Esophagus squamous epithelium (tissue), 5 donors: Measurements from ENCODE around the gene ERF. TPM values are rescaled to one million over a fixed set of nuclear protein-coding genes. Genes with fewer than 3 reads are reported as not detected.

Experiments
- DNase-seq: peaks from one replicate; lab custom pipeline; 2025; lab: John Stamatoyannopoulos, UW
- H3K27ac ChIP-seq, 4 donors: fragments of 200-600 bp; sonication (generic); one replicate each; pipeline ENCODE4 v1.5.1; 2016 to 2019; ENCODE audit warnings: mild to moderate bottlenecking in 1 of 4
- H3K27me3 ChIP-seq, 4 donors: fragments of 200-600 bp; sonication (generic); 1 replicate in 3 of 4; 2 replicates in 1 of 4; pipeline versions ENCODE4 v1.5.1 to v1.6.0; 2017 to 2021; ENCODE audit warnings: antibody characterized with exemption in 1 of 4
- H3K36me3 ChIP-seq, 3 donors: fragments of 200-600 bp; sonication (generic); one replicate each; pipeline ENCODE4 v1.5.1; 2016 to 2019
- H3K4me1 ChIP-seq, 3 donors: fragments of 200-600 bp; sonication (generic); one replicate each; pipeline ENCODE4 v1.5.1; 2017 to 2019
- H3K4me3 ChIP-seq, 4 donors: fragments of 200-600 bp; sonication (generic); 1 replicate in 3 of 4; 2 replicates in 1 of 4; pipeline ENCODE4 v1.5.1; 2016 to 2019; ENCODE audit warnings: mild to moderate bottlenecking in 2 of 4, moderate library complexity in 1 of 4
- H3K9me3 ChIP-seq, 3 donors: fragments of 200-600 bp; sonication (generic); one replicate each; pipeline ENCODE4 v1.5.1; 2016 to 2019
- POLR2A ChIP-seq, 4 donors: fragments of 450-650 bp; IDR thresholded peaks; one replicate each; pipeline ENCODE4 v1.6.1; 2017; ENCODE audit warnings: antibody characterized with exemption in 4 of 4, mild to moderate bottlenecking in 4 of 4, moderate library complexity in 3 of 4
- WGBS, 2 donors: methylation state at CpG; one replicate each; pipeline ENCODE4 v1.1.5; 2018; 5-methylcytosine and 5-hydroxymethylcytosine counted together
- intact Hi-C: fragments of 100-400 bp; cut with DNase I; formaldehyde crosslinking; loops from one replicate; pipeline ENCODE4 v1.15.0; 2022
- total RNA-seq, 4 donors: library from RNA; depleted of rRNA; stranded (reverse); fragments of >200 nt; gene quantifications; one replicate each; pipeline ENCODE4 v1.1.0, GENCODE V29; 2016
- TF ChIP-seq, protein P1 (sequence below), 6 experiments: fragments of 450-650 bp in 4 of 6; fragments of 200-600 bp in 2 of 6; sonication (generic) in 2 of 6; IDR thresholded peaks; one replicate each; pipeline ENCODE4 v1.5.1; 2016 to 2019; ENCODE audit warnings: antibody characterized with exemption in 6 of 6, mild to moderate bottlenecking in 4 of 6, moderate library complexity in 4 of 6
- donor health status: DM: yes; HTN: yes; CAD: no.

The ERF gene
- total RNA-seq, 4 donors from 2014 or later: 13.3 to 32.5 (median 21.0) TPM

DNA sequence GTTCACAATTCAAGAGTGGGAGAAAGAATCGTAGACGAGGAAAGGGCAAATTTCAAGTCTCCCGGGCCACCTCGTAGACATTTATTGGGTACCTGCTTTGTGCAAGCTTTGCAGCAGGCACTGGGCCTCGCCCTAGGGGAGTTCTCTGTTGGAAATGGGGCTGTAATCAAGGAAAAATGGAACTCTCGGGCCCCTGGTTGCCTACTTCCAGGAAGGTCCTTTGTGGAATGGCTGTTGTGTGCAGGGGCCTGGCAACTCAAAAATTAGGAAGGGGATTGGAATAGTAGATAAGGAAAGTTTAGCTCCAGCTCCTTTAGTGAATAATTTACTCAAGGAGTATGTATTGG lies 34.2 kb downstream of the ERF start:
- intact Hi-C loops: no loop called here
- Histone ChIP-seq H3K4me1 (peaks cover 26 to 66% (median 39%) of the 10 kb centered on the region in 3 donors), H3K36me3 (peaks cover 13 to 28% (median 16%) of the 10 kb centered on the region in 3 donors), H3K27ac (peak overlapping the region; percentile 89 to 99 (median 96)), H3K4me3 (peak overlapping the region; percentile 81 to 95 (median 86)), H3K27me3 (no peaks in the 10 kb centered on the region), H3K9me3 (no peaks in the 10 kb centered on the region)
- no peak for TF ChIP-seq POLR2A (IDR thresholded peaks at IDR 0.05)
- TF ChIP-seq, protein P1, sequence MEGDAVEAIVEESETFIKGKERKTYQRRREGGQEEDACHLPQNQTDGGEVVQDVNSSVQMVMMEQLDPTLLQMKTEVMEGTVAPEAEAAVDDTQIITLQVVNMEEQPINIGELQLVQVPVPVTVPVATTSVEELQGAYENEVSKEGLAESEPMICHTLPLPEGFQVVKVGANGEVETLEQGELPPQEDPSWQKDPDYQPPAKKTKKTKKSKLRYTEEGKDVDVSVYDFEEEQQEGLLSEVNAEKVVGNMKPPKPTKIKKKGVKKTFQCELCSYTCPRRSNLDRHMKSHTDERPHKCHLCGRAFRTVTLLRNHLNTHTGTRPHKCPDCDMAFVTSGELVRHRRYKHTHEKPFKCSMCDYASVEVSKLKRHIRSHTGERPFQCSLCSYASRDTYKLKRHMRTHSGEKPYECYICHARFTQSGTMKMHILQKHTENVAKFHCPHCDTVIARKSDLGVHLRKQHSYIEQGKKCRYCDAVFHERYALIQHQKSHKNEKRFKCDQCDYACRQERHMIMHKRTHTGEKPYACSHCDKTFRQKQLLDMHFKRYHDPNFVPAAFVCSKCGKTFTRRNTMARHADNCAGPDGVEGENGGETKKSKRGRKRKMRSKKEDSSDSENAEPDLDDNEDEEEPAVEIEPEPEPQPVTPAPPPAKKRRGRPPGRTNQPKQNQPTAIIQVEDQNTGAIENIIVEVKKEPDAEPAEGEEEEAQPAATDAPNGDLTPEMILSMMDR (IDR thresholded peaks at IDR 0.05): no peak
- 2 to 3% methylated on average over 6 of the region's 6 CpGs for WGBS, 2 donors
- no peak for DNase-seq

DNA sequence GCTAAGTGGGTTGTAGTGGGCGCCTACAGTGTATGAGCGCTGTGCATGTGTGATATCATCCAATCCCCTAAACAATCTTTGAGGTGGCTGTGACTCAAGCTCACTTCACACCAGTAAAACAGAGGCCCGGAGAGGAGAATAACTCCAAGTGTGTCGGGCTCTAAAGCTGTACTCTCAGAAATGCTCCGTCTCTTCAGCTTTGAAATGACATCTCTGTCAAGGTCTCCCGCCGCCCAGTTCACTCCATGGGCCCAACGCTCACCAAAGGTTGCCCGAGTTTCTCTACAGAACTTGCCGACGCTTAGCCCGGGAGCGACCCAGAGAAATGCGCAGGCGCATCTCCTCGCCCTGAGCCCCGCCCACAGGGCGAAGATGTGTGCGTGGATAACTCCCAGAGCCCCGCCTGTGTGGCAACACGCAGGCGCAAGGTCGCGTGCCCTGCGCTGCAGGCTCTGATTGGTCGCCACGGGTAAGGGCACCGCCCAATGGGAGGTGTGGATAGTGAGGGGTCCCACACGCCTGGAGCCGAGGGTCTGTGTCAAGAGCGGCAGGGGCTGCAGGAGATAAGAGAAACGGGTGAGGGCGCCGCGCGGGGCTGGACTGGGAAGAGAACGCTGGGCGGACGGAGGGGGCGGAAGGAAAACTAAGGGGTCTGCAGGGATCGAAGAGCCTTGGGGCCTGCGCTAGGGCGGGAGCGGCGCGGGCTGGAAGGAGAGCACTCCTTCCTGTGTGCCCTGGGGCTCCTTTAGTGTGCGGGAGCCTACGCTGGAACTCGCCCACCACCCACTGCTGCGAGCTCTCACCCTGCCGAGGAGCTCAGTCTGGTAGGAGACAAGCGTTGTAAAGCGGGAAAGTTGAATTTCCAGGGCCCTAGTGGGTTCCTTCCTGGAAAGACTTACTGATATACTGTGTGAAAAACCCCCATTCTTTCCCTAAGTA lies 34.8 kb downstream of the ERF start, which contains the start of gene ZNF526:
Gene ZNF526, plus strand, starts transcription at position 501 of the 939 bp plus-strand sequence. CDS start 4,092 bp downstream, outside the sequence.
- H3K4me1 ChIP-seq: peaks cover 26 to 72% (median 46%) of the 10 kb centered on the region in 3 donors
- WGBS, 2 donors: 0% methylated on average over 11 to 30 of the region's 53 CpGs
- H3K27ac ChIP-seq: peak within 1 kb of the TSS; percentile 89 to 99 (median 96)
- intact Hi-C loops: no loop called here
- H3K9me3 ChIP-seq: no peaks in the 10 kb centered on the region
- peak within 1 kb of the TSS; percentile 81 to 95 (median 86) for H3K4me3 ChIP-seq
- TF ChIP-seq, protein P1 (IDR thresholded peaks at IDR 0.05): no peak
- TF ChIP-seq POLR2A (IDR thresholded peaks at IDR 0.05): peak in 2 of 4 donors; percentile 58 to 74
- peak; percentile 81 for DNase-seq
- peaks cover 8 to 26% (median 9%) of the 10 kb centered on the region in 3 donors for H3K36me3 ChIP-seq
- H3K27me3 ChIP-seq: no peaks in the 10 kb centered on the region

DNA sequence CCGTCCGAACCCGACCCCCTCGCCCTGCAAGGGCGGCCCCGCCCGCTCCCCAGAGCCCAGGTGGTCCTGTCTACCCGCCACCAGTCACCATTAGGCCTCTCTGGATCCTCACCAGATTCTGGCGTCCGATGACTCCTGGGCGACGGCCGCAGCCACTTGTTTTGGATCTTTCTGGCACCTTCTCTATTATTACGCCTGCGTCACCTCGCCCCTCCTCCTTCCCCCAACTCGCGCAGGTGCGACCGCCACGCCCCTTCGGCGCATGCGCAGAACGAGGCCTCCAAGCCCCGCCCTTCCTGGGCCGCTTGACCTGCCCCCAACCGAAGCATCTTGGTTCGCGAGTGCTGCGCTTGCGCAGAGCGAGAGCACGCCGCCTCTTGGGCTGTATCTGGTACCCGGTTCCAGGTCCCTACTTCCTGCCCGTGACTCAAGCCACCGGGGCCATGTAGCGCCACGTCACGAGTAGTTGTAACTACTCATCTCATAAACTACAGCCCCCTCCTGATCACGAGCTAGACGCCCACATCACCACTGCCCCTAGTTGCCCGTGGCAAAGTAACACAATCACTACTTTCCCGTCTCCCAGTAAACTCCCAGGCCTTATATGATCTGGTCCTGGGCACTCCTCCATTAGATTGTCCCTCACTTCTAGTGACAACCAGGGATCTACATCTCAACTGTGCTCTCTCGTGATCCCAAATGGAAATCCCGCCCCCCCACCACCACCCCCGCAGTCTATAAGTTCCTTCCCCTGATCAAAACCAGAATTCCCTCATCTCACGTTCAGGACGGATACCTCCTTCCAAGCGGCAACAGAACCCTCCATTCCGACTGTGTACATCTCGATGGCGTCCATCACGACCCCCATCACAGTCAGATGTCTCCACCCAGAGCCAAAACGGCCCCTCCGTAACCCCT lies 37.1 kb downstream of the ERF start, which contains the start of gene DEDD2:
Gene DEDD2, minus strand, starts transcription at position 158 of the 918 bp plus-strand sequence. CDS start 670 bp downstream, outside the sequence.
- intact Hi-C loops: no loop called here
- 16 to 20% methylated on average over 45 to 46 of the region's 57 CpGs for WGBS, 2 donors
- Histone ChIP-seq H3K4me3 (peak within 1 kb of the TSS; percentile 64 to 93 (median 88)), H3K27me3 (no peaks in the 10 kb centered on the region), H3K36me3 (peaks cover 0 to 30% (median 7%) of the 10 kb centered on the region in 3 donors), H3K4me1 (peaks cover 26 to 77% (median 46%) of the 10 kb centered on the region in 3 donors), H3K27ac (peak within 1 kb of the TSS; percentile 89 to 99 (median 96)), H3K9me3 (no peaks in the 10 kb centered on the region)
- DNase-seq: peak; percentile 83
- TF ChIP-seq, protein P1 (IDR thresholded peaks at IDR 0.05): peak in 1 of 6 experiments; percentile 61
- TF ChIP-seq POLR2A (IDR thresholded peaks at IDR 0.05): peak in 3 of 4 donors; percentile 77 to 96 (median 94)

DNA sequence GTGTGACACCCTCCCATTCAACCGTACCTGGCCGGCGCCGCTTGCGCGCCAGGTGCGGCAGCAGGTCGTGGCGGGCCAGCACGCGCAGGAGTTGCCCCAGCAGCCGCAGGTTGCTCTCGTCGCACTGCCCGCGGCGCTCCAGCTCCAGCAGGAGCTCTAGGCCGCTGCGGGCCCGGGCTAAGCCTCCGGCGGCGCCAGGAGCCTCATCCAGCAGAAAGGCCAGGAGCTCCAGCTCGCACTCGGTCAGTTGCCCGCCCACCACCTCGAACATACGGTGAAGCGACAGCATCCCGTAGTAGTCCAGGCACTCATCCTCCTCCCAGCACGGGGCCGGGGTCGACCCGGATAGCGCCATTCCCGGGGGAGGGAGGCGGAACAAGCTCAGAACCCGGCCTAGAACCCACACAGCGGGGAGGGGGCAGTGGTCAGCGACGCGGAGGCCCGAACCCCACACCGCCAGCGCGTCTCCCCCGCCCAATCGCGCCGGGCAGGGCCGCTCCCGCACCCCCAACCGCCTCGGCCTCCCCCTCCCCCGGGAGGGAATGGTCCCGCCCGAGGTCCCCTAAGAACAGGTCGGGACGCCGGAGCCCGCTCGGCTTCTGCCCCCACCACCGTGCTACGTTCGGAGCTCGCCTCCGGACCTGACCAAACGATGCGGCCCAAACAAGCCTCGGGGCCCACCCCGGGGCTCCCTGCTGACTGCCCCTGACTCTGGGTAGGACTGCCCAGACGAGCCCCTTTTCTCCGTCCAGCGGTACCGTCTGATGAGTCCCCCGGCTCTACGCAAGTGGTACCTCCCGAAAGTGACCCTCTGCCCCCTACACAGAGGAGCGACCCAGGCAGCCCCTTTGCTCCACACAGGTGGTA lies 38.0 kb downstream of the ERF start:
- peak overlapping the region; percentile 89 to 99 (median 96) for H3K27ac ChIP-seq
- TF ChIP-seq POLR2A (IDR thresholded peaks at IDR 0.05): peak in 1 of 4 donors; percentile 43
- TF ChIP-seq, protein P1 (IDR thresholded peaks at IDR 0.05): no peak
- peak overlapping the region; percentile 64 to 93 (median 88) for H3K4me3 ChIP-seq
- H3K4me1 ChIP-seq: peaks cover 26 to 69% (median 45%) of the 10 kb centered on the region in 3 donors
- WGBS, 2 donors: 0% methylated on average over 7 to 10 of the region's 79 CpGs
- peaks cover 0 to 36% (median 7%) of the 10 kb centered on the region in 3 donors for H3K36me3 ChIP-seq
- H3K27me3 ChIP-seq: no peaks in the 10 kb centered on the region
- DNase-seq: no peak
- H3K9me3 ChIP-seq: no peaks in the 10 kb centered on the region
- intact Hi-C loops: no loop called here
